ENCODE results near the gene TP53AIP1.

The TP53AIP1 gene

GRCh38 chr11:128942817-128943427 lies at the start of gene TP53AIP1:
TSS of gene TP53AIP1 (minus strand) at chr11:128942871. CDS start at chr11:128937818, 5,053 bp downstream.
- no peak for DNase-seq (ENCODE audit: low read depth)

- no peak for DNase-seq (ENCODE audit: low read depth)
These were observed 45.7 kb upstream of the TP53AIP1 start for GRCh38 chr11:128988242-128988970.

GRCh38 chr11:128985880-128986279 lies 43.2 kb upstream of the TP53AIP1 start:
- DNase-seq (ENCODE audit: low read depth), result no peak

GRCh38 chr11:128983023-128983422 lies 40.4 kb upstream of the TP53AIP1 start:
- no peak for DNase-seq (ENCODE audit: low read depth)

- no peak for DNase-seq (ENCODE audit: low read depth)
These were observed 38.6 kb upstream of the TP53AIP1 start for GRCh38 chr11:128981254-128981653.

- no peak for DNase-seq (ENCODE audit: low read depth)
These were observed 28.0 kb upstream of the TP53AIP1 start for GRCh38 chr11:128970598-128971190.

GRCh38 chr11:128968916-128969315 lies 26.2 kb upstream of the TP53AIP1 start:
- DNase-seq (ENCODE audit: low read depth), result no peak

- no peak for DNase-seq (ENCODE audit: low read depth)
These were observed 24.9 kb upstream of the TP53AIP1 start for GRCh38 chr11:128967578-128967977.

GRCh38 chr11:128965485-128965884 lies 22.8 kb upstream of the TP53AIP1 start:
- DNase-seq (ENCODE audit: low read depth), result no peak

GRCh38 chr11:128964463-128964930 lies 21.8 kb upstream of the TP53AIP1 start:
- DNase-seq (ENCODE audit: low read depth), result no peak

GRCh38 chr11:128963744-128964325 lies 21.2 kb upstream of the TP53AIP1 start:
- DNase-seq (ENCODE audit: low read depth), result no peak

- DNase-seq (ENCODE audit: low read depth), result no peak
These were observed 20.2 kb upstream of the TP53AIP1 start for GRCh38 chr11:128962896-128963295.

GRCh38 chr11:128961645-128962044 lies 19.0 kb upstream of the TP53AIP1 start:
- no peak for DNase-seq (ENCODE audit: low read depth)

- no peak for DNase-seq (ENCODE audit: low read depth)
These were observed 14.5 kb upstream of the TP53AIP1 start for GRCh38 chr11:128957202-128957482.

- no peak for DNase-seq (ENCODE audit: low read depth)
These were observed 13.9 kb upstream of the TP53AIP1 start for GRCh38 chr11:128956401-128957201.

- DNase-seq (ENCODE audit: low read depth), result no peak
These were observed 13.0 kb upstream of the TP53AIP1 start for GRCh38 chr11:128955636-128956035.

- DNase-seq (ENCODE audit: low read depth), result no peak
These were observed 10.5 kb upstream of the TP53AIP1 start for GRCh38 chr11:128953151-128953550.

GRCh38 chr11:128949791-128950454 lies 7.3 kb upstream of the TP53AIP1 start:
- no peak for DNase-seq (ENCODE audit: low read depth)

GRCh38 chr11:128948583-128948982 lies 5.9 kb upstream of the TP53AIP1 start:
- no peak for DNase-seq (ENCODE audit: low read depth)

GRCh38 chr11:128947773-128948172 lies 5.1 kb upstream of the TP53AIP1 start:
- DNase-seq (ENCODE audit: low read depth), result no peak

- no peak for DNase-seq (ENCODE audit: low read depth)
These were observed 4.0 kb upstream of the TP53AIP1 start for GRCh38 chr11:128946648-128947047.

All from stimulated activated CD8-positive, alpha-beta memory T cell treated with anti-CD3 and anti-CD28 coated beads, Interleukin-12 subunit alpha, Interleukin-12 subunit beta, amount 100 ng/mL, for 4 hours (primary cell).